HT-29 (cell line): ENCODE measurements around the gene ZNF133. TPM values are rescaled to one million over a fixed set of nuclear protein-coding genes. Genes with fewer than 3 reads are reported as not detected.
"Not testable (repeated sequence)": the region's sequence is repeated elsewhere in the genome, so short reads cannot be mapped to it uniquely, and the experiment has no call there.

Experiments
- DNase-seq: peaks from one replicate; pipeline ENCODE4 v3.0.0-alpha.2; 2015; ENCODE audit warnings: low spot score
- total RNA-seq: library from RNA; depleted of rRNA; stranded (reverse); fragments of >200 nt; shearing (Covaris generic); gene quantifications from 2 replicates; pipeline ENCODE4 v1.2.3, GENCODE V29; 2014; rRNA removed

Gene ZNF133
- 9.9 and 11.3 TPM in 2 replicates for total RNA-seq

DNA sequence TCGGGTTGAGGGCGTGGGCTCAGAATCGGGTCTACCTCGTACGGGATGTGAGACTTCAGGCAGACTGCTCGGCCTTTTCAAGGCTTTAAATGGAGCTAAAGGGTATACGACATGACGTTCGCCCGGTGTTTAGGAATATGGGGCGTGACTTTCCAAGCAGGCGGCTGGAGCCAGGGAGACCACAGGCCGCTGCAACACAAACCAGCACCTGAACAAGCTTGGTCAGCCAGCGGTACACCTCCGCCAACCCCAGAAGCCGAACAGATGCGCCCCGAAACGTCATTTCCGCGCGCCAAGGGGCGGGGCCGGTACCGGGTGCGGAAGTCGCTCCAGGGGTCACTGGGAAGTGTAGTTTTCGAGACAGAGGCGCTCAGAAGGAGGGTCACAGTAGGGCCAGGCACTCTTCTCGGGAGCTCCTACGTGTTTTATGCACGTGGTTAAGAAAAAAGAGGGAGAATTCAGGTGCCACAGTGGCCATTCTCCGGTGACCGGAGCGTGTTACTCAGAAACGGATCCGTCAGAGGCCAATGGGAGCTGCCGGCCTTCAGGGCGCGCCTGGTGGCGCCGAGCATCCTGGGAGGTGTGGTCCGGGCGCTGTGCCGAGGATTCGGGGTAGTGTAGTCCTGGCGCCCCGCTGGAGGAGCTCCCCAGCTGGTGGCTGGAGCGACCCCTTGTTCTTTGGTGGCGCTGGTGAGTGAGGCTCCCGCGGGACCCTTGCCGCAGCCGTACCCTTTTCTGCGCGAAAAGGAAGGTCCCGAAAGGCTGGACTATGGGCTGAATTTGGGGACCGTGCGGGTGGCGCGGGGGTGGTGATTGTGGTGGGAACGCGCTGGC lies at the start of gene ZNF133:
Gene ZNF133 (plus strand): TSS at position 613 of the 834 bp plus-strand sequence. CDS start 17,160 bp downstream, outside the sequence.
- peak; percentile 95 for DNase-seq

DNA sequence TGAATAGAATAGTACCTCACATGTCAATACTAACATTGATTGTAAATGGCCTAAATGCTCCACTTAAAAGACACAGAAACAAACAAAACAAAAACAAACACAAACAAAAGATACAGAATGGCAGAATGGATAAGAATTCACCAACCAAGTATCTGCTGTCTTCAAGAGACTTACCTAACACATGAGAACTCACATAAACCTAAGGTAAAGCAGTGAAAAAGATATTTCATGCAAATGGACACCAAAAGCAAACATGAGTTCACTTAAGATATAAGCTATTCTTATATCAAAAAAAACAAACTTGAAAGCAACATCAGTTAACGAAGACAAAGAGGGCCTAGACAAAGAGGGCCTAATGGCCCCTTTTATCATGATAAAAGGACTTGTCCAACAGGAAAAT lies 47.3 kb upstream of the ZNF133 start:
- no peak for DNase-seq

- no peak for DNase-seq
Measured at GRCh38 chr20:18243802-18244201, 44.5 kb upstream of the ZNF133 start.

DNA sequence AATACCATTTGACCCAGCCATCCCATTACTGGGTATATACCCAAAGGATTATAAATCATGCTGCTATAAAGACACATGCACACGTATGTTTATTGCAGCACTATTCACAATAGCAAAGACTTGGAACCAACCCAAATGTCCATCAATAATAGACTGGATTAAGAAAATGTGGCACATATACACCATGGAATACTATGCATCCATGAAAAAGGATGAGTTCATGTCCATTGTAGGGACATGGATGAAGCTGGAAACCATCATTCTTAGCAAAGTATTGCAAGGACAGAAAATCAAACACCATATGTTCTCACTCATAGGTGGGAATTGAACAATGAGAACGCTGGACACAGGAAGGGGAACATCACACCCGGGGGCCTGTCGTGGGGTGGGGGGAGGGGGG lies 39.8 kb upstream of the ZNF133 start:
- not testable (repeated sequence) for DNase-seq

DNA sequence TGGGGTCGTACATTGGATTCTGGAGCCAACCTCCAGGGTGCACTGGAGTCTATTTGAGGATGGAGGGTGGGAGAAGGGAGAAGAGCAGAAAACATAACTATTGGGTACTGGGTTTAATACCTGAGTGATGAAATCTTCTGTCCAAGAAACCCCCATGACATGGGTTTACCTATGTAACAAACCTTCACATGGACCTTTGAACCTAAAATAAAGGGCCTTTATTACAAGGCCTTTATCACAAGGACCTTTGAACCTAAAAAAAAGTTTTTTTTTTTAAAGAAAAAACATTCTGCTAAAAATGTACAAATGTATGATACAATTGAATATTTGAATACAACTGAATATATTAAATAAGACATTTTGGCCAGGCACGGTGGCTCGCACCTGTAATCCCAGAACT lies 38.1 kb upstream of the ZNF133 start:
- no peak for DNase-seq

DNA sequence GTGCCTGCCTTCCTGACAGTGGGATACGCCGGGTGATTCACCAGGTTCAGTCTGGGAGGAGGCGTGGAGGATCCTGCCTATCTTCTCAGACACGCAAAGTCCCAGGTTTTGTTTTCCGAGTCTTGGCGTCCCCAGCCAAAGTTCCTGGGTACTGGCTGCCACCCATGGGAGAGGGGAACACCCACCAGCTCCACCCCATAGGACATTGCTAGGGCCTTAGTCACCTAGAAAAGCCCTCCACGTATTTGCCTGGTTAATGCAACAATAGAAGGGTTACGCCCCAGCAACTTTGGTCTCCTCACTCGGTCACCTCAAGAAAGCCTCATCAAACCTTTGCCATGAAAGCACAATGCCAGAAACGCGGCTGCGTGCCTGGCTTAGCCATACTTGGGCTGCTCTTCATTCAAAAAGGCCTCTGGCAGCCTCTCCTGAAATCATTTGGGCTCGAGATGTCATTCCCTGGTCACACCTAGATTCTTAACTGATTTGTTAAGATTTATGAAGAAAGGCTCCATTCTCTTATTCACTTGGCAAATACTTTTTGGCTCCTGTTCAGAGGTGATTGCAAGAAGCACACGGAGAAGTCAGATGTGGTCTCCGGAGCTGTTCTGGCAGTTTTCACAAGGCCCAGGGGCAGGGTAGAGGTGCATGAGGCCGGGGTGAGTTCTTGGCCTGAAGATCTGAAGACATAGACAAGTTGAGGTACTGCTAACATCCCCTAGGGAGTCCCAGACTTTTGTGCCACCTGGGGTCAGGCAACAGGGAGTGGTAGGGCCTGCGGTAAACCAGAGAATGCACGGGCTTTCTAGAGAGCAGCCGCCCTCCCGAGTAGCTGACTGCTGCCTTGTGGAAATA lies 35.5 kb upstream of the ZNF133 start:
- peak; percentile 28 for DNase-seq

- DNase-seq = no peak
Measured at GRCh38 chr20:18254615-18255014, 33.7 kb upstream of the ZNF133 start.

DNA sequence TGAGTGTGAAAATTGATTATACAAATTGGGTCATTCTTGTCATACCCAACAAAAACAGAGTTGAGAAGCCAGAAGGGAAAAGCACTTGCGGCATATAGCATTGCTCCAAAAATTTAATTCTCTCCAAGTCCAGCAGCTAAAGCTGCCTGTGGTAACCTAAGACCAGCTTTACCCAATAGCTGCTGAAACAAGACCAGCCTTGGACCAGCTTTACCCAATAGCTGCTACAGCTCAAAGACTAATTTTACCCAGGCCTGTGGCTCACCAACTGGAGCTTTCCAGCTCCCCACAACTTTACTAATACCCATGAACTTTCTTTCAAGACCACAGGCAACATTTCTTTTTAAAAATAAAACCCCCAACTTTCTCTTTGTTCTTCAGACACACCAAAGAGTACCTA lies 32.8 kb upstream of the ZNF133 start:
- no peak for DNase-seq

- no peak for DNase-seq
Measured at GRCh38 chr20:18256440-18257090, 31.8 kb upstream of the ZNF133 start.

DNA sequence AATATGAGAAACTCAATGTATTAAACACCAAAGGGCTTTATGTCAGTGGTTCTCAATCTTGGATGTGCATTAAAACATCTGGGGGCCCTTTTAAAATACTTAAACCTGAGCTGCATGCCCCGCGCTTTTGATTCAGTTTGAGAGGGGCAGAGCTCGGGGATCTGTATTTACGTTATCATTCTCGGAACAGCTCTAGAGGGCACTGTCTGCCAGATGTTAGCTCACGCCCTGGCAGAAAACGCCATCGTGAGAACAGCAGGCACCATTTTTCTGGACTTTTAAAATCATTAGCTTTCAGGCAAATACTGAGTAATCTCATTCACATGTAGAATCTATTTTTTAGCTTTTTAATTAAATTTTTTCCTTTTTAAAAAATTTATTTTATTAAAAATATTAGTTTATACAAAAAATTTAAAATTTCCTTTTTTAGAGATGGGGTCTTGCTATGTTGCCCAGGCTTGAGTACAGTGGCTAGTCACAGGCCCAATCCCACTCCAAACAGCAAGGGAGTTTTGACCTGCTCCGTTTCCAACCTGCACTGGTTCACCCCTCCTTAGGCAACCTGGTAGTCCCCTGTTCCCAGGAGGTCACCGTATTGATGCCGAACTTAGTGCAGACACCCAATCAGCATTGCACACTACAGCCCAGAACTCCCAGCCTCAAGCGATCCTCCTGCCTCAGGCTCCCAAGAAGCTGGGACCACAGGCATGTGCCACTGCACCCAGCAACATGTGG lies 30.0 kb upstream of the ZNF133 start:
- DNase-seq = no peak

GRCh38 chr20:18259730-18260129 lies 28.6 kb upstream of the ZNF133 start:
- DNase-seq = no peak

GRCh38 chr20:18263723-18264122 lies 24.6 kb upstream of the ZNF133 start:
- no peak for DNase-seq

- DNase-seq = no peak
Measured at GRCh38 chr20:18265441-18265840, 22.9 kb upstream of the ZNF133 start.

- DNase-seq = no peak
Measured at GRCh38 chr20:18266282-18266681, 22.0 kb upstream of the ZNF133 start.

GRCh38 chr20:18267815-18268214 lies 20.5 kb upstream of the ZNF133 start:
- no peak for DNase-seq

DNA sequence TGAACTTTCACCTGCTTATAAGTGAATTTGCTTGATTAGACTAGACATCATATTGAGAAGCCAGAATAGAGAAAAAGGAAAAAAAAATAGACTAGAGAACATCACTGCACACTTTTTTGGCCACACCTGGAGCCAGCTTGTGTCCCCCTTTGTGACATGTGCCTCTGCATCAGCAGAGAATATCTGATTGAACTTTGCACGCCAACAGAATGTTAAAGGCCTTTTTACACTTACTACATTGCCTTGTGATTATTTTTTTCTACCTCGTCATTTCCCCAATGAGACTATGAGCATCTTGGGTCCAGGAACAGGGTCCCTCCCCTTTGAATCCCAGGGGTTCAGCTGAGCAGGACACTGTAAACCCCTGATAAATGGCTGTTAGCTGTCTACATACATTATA lies 17.2 kb upstream of the ZNF133 start:
- no peak for DNase-seq

DNA sequence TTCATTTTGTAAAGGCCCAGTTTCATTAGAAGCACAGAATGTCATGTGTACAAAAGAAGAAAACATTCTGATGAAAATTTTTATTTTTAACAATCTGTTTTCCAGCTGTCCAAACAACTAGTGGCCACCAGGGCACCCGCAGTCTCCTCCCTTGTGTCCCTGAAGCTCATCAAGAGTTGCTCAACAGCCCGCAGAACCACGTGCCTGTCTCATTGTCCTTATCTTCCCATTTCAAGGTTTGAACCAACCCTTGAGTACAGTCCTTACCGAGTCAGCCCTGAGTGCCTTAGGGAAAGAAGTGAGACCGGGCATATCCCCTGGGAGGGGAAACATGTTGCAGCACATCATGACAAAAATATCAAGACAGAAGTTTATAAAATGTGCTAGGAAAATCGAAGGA lies 15.9 kb upstream of the ZNF133 start:
- no peak for DNase-seq

DNA sequence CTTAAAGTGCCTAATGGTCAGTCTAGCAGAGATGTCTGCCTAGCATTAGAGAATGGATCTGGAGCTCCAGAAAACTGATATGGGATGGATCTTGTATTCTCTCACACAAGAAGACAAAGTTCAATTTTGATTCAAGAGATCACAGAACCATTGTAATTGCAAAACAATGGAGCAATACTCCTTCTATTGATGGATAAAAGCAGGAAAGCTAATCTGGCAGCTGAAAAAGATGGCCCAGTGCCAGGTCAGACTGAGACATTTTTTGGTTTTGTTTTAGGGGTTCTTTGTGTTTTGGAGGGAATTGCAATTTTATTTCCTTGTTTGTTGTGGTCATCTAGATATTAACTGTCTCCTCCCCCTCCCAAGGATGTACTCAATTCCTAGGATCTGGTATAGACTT lies 14.6 kb upstream of the ZNF133 start:
- DNase-seq = no peak

DNA sequence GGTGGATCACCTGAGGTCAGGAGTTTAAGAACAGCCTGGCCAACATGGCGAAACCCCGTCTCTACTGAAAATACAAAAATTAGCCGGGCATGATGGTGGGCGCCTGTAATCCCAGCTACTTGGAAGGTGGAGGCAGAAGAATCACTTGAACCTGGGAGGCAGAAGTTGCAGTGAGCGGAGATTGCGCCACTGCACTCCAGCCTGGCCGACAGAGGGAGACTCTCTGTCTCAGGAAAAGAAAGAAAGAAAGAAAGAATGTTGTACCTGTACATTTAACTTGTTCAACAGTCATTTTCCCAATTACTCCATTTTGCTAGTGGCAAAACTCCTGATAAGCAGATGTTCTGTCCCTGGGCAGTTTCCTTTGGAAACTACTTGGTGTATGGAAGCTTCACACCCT lies 12.4 kb upstream of the ZNF133 start:
- DNase-seq = not testable (repeated sequence)

DNA sequence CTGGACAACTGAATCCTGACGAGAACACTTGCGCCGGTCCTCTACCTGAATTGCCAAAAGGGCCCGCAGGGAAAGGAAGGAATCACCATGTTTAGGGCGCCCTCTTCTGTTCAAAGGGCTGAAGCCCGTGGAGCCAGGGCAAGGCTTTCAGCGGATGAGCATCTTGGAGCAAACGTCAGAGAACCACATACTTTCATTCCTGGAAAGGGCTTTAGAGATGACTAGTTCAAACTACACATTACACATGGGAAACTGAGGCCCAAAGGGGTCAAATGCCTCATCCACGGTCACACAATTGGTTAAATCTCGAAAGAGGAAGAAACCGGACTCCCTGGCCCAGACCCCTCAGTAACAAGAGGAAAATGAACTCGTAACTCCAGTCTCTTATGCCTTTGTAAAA lies 11.5 kb upstream of the ZNF133 start:
- peak; percentile 84 for DNase-seq

DNA sequence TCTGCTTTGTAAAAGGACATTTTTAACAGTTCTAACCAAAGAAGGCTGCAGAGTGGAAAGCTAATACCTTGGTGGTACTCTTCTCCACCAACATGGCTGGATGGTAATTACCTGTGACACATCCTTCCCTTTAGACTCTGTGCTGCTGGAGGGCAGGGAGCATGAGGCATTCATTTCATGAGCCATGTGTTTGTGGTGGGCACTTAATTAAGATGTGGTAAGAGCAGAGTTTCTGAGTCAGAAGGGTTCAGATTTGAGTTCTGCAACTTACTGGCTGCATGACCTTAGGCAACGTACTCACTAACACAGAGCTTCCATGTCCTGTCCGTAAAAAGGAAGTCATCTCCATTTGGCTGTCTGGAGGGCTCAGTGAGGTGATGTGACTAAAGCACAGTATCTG lies 9.1 kb upstream of the ZNF133 start:
- DNase-seq = no peak
